Stimulated activated CD8-positive, alpha-beta memory T cell treated with anti-CD3 and anti-CD28 coated beads, Interleukin-2, amount 100 ng/mL, for 1 hour (primary cell): ENCODE results near the gene HHEX.
"Not testable (repeated sequence)": the region's sequence is repeated elsewhere in the genome, so short reads cannot be mapped to it uniquely, and the experiment has no call there.

Experiments used
- DNase-seq, 2 donors: peaks; one replicate each; pipeline ENCODE4 v3.0.0-alpha.2; 2020; ENCODE audit warnings: low read depth in 2 of 2

Gene HHEX

DNA sequence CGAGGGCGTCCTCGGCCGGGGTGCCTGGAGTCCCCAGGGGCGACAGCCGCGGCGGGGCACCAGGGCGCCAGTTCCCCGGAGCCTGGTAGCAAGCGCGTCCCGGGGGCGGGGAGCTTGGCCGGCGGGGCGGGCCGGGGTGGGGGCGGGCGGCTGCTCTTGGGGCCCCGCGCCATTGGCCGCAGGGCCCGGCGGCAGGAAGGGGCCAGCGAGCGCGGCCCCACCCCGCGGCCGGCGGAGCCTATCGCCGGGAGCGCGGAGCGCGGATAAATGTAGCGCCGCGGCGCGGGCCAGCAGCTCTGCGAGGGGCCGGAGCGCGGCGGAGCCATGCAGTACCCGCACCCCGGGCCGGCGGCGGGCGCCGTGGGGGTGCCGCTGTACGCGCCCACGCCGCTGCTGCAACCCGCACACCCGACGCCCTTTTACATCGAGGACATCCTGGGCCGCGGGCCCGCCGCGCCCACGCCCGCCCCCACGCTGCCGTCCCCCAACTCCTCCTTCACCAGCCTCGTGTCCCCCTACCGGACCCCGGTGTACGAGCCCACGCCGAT, at the start of gene HHEX:
HHEX (plus strand) TSS at position 293 of the 548 bp plus-strand sequence; CDS start at position 325, 32 bp downstream.
- peak in 1 of 2 donors; percentile 18 for DNase-seq

GRCh38 chr10:92640107-92640506, 49.6 kb upstream of the HHEX start:
- no peak for DNase-seq

GRCh38 chr10:92641492-92641891, 48.3 kb upstream of the HHEX start:
- DNase-seq: no peak

- DNase-seq: no peak
Observed at GRCh38 chr10:92644921-92645320, 44.8 kb upstream of the HHEX start.

DNA sequence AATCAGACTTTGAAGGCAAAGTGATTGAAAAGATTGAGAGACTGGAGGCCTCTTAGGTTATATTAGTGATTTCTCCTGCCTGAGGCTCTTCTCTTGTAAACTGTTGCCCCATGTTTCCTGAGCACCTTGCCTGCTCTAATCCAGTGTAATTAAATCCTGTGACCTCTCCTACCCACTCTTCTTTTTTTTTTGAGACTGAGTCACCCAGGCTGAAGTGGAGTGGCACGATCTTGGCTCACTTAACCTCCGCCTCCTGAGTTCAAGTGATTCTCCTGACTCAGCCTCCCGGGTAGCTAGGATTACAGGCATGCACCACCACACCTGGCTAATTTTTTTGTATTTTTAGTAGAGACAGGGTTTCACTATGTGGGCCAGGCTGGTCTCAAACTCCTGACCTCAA, 38.9 kb upstream of the HHEX start:
- DNase-seq: not testable (repeated sequence)

- DNase-seq: no peak
Observed at GRCh38 chr10:92655426-92655825, 34.3 kb upstream of the HHEX start.

DNA sequence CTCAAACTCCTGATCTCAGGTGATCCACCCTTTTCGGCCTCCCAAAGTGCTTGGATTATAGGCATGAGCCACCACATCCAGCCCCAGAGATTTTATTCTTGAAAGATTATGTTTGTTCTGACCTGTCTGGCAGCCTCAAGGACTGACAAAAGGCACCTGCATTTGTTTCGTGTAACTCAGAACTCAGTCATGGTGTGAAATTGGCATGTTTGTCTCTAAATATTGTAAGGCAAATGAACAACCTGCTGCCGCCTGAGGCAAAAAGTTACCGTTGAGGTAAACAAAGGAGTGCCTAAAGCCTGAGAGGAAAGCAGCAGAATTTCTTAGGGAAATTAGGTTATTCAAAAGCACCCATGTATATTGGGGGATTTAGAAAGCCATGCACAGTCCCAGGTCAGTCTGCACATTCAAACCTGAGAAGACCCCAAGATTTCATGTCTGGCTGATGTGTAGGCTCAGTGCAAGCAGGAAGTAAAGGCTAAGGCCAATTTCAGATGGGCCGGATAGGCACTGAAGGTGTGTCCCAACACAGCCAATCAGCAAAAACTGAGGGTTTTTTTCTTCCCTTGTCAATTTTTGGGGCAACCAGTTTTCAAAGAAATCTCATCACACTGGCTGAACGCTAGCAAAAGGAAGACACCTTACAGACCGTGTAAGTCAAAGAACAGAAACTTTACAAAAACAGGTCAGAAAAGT, 33.3 kb upstream of the HHEX start:
- DNase-seq: no peak

DNA sequence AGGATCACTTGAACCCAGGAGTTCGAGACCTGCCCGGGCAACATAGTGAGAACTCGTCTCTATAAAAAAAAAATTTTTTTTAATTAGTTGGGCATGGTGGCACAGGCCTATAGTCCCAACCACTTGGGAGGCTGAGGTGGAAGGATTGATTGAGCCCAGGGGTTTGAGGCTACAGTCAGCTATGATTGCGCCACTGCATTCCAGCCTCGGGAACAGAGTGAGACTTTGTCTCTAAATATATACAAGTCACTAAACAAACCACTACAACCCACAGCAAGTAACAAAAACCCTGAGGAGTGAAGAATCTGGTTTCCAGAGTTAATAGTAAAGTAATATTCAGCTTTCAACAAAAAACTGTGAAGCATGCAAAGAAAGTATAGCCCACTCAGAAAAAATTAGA, 32.7 kb upstream of the HHEX start:
- no peak for DNase-seq

DNA sequence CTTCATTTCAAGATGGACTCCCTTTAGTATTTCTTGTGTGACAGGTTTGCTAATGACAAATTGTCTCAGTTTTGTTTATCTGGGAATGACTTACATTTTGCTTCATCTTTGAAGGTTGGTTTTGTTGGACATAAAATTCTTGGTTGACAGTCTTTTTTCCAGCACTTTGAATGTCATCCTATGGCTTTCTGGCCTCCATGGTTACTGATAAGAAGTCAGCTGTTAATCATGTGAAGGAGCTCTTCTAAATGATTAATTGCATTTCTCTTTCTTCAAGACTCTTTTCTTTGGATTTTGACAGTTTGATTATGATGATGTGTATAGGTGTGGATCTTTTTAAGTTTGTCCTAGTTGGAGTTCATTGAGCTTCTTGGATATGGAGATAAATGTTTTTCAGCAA, 26.9 kb upstream of the HHEX start:
- DNase-seq: no peak

GRCh38 chr10:92664322-92664721, 25.4 kb upstream of the HHEX start:
- DNase-seq: no peak

DNA sequence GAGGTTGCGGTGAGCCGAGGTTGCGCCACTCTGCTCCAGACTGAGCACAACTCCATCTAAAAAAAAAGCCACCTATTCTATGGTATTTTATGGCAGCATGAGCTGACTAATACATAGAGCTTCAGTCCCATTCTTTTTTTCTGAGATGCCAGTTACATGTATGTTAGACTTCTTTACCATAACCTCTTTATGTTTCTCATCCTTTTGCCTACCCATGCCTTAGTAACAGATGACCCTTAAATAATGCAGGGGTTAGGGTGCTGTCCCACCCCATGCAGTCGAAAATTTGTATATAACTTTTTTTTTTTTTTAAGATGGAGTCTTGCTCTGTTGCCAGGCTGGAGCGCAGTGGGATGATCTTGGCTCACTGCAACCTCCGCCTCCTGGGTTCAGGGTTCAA, 22.7 kb upstream of the HHEX start:
- DNase-seq: no peak

DNA sequence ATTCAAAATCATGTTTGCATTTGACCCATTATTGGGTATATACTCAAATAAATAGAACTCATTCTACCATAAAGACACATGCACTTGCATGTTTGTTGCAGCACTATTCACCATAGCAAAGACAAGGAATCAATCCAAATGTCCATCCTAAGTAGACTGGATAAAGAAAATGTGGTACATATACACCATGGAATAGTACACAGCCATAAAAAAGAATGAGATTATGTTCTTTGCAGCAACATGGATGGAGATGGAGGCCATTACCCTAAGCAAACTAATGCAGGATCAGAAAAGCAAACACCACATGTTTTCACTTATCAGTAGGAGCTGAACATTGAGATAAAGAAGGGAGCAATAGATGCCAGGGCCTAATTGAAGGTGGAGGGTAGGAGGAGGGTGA, 12.0 kb upstream of the HHEX start:
- no peak for DNase-seq

DNA sequence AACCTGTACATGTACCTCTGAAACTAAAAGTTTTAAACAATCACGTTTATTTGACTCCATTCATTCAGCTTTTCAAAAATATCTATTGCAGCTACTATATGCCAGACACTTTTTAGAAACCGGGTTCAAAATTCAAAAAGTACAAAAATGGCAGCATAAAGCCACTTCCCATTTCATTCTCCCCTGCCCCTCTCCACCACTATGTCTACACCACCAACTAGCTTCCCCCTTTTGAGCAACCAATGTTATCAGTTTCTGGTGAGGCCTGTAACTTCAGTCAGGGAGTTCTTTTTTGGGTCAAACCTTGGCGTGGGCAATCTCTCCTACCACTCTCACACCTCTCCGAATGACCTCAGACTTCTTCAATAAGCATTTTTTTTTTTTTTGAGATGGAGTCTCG, 11.5 kb upstream of the HHEX start:
- no peak for DNase-seq

- DNase-seq: no peak
Observed at GRCh38 chr10:92681306-92681834, 8.4 kb upstream of the HHEX start.

DNA sequence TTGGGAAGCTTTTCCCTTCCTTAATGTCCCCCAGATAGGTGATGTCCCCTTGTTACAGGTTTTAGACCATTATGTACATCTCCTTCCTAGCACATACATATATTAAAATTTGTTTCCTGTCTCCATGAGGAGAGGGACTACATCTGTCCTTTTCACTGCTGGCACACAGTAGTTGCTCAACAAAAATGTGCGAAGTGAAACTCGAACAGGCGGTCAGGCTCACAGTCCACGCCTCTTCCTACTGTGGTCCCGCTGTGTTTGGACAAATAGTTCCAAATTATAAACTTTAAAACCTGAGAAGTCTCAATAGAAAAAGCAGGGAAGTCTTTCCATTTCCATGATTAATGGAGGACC, 1.2 kb upstream of the HHEX start:
- no peak for DNase-seq

DNA sequence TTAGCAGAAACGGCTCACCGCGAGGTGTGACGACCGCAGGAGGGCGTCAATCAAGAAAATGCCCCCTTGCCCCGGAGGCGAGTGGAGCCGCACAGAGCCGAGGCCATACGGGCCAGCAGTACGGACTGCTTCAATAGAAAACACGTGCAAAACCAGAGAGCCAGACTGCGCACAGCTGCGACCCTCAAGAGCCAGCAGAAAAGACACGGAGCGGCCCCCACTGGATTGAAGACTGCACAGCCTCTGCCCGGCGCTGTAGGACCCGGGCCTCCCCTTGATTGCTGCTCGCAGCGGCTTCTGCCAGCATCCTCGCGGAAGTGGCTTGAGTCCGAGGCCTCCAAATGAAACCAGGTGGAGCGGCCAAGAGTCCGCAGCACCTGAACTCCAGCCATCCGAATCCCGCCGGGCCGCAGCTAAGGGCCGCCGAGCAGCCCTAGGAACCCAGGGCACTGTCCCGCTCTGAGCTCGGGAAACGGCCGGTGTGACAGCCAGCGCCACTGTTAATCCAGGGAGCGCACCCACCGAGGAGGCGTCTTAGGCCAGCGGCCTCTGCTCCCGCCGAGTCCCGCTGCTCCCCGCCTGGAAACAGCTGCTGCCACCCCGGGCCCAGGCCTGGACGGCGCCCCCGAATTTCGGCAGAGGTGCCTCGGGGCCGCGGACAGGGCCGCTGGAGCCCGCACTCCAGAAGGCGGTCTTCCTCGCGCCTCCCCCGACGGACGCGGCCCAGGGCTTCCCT, 660 bp upstream of the HHEX start:
- DNase-seq: no peak

- DNase-seq: peak; percentile 39 to 54
Observed at GRCh38 chr10:92690211-92690914, 608 bp downstream of the HHEX start.

- no peak for DNase-seq
Observed at GRCh38 chr10:92690915-92691590, 1.3 kb downstream of the HHEX start.

DNA sequence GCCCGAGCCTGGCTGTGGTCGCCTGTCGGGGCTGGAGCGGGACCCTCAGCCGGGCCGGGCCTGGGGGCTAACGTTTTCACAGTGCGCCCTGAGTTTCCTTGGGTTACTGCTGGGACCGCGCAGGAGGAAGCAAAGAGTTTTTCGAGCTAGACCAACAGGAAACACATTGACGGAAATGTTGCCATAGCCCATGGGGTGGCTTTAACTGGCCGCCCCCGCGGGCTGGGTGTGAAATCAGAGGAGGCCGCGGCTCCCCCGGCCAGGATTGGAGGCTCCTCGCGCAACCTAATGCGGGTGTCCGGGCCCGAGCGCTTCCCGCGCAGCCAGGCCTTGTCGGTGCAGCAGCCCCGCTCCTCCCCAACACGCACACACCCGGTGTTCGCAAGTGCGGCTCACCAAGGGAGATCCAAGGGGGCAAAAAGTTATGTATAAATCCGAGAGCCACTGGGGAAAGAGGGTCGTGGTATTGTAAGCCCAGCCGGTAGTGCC, 1.9 kb downstream of the HHEX start:
- no peak for DNase-seq

GRCh38 chr10:92692080-92692671, 2.4 kb downstream of the HHEX start:
- DNase-seq: no peak
